ENCODE results near the gene TTI1.
A peak's percentile ranks its signal among the peaks of the same experiment; 100 is the strongest.
"Not testable (repeated sequence)": the region's sequence is repeated elsewhere in the genome, so short reads cannot be mapped to it uniquely, and the experiment has no call there.

The TTI1 gene

GRCh38 chr20:37963483-37963882 is 69.8 kb downstream of the TTI1 start:
- not testable (repeated sequence) for H3K4me3 ChIP-seq (ENCODE audit: low read length); H3K9ac ChIP-seq (ENCODE audit: low read length); H3K36me3 ChIP-seq (ENCODE audit: control insufficient read depth, insufficient read depth, low read length); H3K9me3 ChIP-seq (ENCODE audit: control insufficient read depth, low read length); H3K4me1 ChIP-seq (ENCODE audit: control insufficient read depth, insufficient read depth, low read length); H3K27me3 ChIP-seq (ENCODE audit: control insufficient read depth, insufficient read depth, low read length)

GRCh38 chr20:37961066-37961465 is 72.2 kb downstream of the TTI1 start:
- Histone ChIP-seq H3K36me3 (ENCODE audit: control insufficient read depth, insufficient read depth, low read length) (no peaks in the 10 kb centered on the region), H3K27me3 (ENCODE audit: control insufficient read depth, insufficient read depth, low read length) (no peaks in the 10 kb centered on the region), H3K4me1 (ENCODE audit: control insufficient read depth, insufficient read depth, low read length) (no peaks in the 10 kb centered on the region), H3K4me3 (ENCODE audit: low read length) (no peak overlapping the region), H3K9me3 (ENCODE audit: control insufficient read depth, low read length) (no peaks in the 10 kb centered on the region), H3K9ac (ENCODE audit: low read length) (no peak overlapping the region)

- H3K27me3 ChIP-seq (ENCODE audit: control insufficient read depth, insufficient read depth, low read length), result no peaks in the 10 kb centered on the region
- H3K9me3 ChIP-seq (ENCODE audit: control insufficient read depth, low read length), result no peaks in the 10 kb centered on the region
- H3K9ac ChIP-seq (ENCODE audit: low read length), result no peak overlapping the region
- H3K36me3 ChIP-seq (ENCODE audit: control insufficient read depth, insufficient read depth, low read length), result no peaks in the 10 kb centered on the region
- H3K4me3 ChIP-seq (ENCODE audit: low read length), result no peak overlapping the region
- no peaks in the 10 kb centered on the region for H3K4me1 ChIP-seq (ENCODE audit: control insufficient read depth, insufficient read depth, low read length)
Measured at GRCh38 chr20:37958856-37959520, 74.3 kb downstream of the TTI1 start.

- H3K4me1 ChIP-seq (ENCODE audit: control insufficient read depth, insufficient read depth, low read length), result no peaks in the 10 kb centered on the region
- no peak overlapping the region for H3K9ac ChIP-seq (ENCODE audit: low read length)
- H3K9me3 ChIP-seq (ENCODE audit: control insufficient read depth, low read length), result no peaks in the 10 kb centered on the region
- H3K27me3 ChIP-seq (ENCODE audit: control insufficient read depth, insufficient read depth, low read length), result no peaks in the 10 kb centered on the region
- H3K36me3 ChIP-seq (ENCODE audit: control insufficient read depth, insufficient read depth, low read length), result no peaks in the 10 kb centered on the region
- no peak overlapping the region for H3K4me3 ChIP-seq (ENCODE audit: low read length)
Measured at GRCh38 chr20:37956107-37956585, 77.1 kb downstream of the TTI1 start.

- Histone ChIP-seq H3K4me1 (ENCODE audit: control insufficient read depth, insufficient read depth, low read length) (no peaks in the 10 kb centered on the region), H3K4me3 (ENCODE audit: low read length) (no peak overlapping the region), H3K27me3 (ENCODE audit: control insufficient read depth, insufficient read depth, low read length) (no peaks in the 10 kb centered on the region), H3K36me3 (ENCODE audit: control insufficient read depth, insufficient read depth, low read length) (no peaks in the 10 kb centered on the region), H3K9ac (ENCODE audit: low read length) (no peak overlapping the region), H3K9me3 (ENCODE audit: control insufficient read depth, low read length) (no peaks in the 10 kb centered on the region)
Measured at GRCh38 chr20:37955511-37955910, 77.7 kb downstream of the TTI1 start.

GRCh38 chr20:37954626-37955025 is 78.6 kb downstream of the TTI1 start:
- Histone ChIP-seq H3K27me3 (ENCODE audit: control insufficient read depth, insufficient read depth, low read length) (no peaks in the 10 kb centered on the region), H3K4me1 (ENCODE audit: control insufficient read depth, insufficient read depth, low read length) (no peaks in the 10 kb centered on the region), H3K36me3 (ENCODE audit: control insufficient read depth, insufficient read depth, low read length) (no peaks in the 10 kb centered on the region), H3K4me3 (ENCODE audit: low read length) (no peak overlapping the region), H3K9ac (ENCODE audit: low read length) (no peak overlapping the region), H3K9me3 (ENCODE audit: control insufficient read depth, low read length) (no peaks in the 10 kb centered on the region)

GRCh38 chr20:37954190-37954589 is 79.1 kb downstream of the TTI1 start:
- H3K4me3 ChIP-seq (ENCODE audit: low read length), result no peak overlapping the region
- no peak overlapping the region for H3K9ac ChIP-seq (ENCODE audit: low read length)
- H3K4me1 ChIP-seq (ENCODE audit: control insufficient read depth, insufficient read depth, low read length), result no peaks in the 10 kb centered on the region
- H3K27me3 ChIP-seq (ENCODE audit: control insufficient read depth, insufficient read depth, low read length), result no peaks in the 10 kb centered on the region
- H3K9me3 ChIP-seq (ENCODE audit: control insufficient read depth, low read length), result no peaks in the 10 kb centered on the region
- H3K36me3 ChIP-seq (ENCODE audit: control insufficient read depth, insufficient read depth, low read length), result no peaks in the 10 kb centered on the region

GRCh38 chr20:37948956-37949355 is 84.3 kb downstream of the TTI1 start:
- Histone ChIP-seq H3K4me1 (ENCODE audit: control insufficient read depth, insufficient read depth, low read length) (peaks cover 9% of the 10 kb centered on the region), H3K4me3 (ENCODE audit: low read length) (no peak overlapping the region), H3K9ac (ENCODE audit: low read length) (no peak overlapping the region), H3K9me3 (ENCODE audit: control insufficient read depth, low read length) (no peaks in the 10 kb centered on the region), H3K36me3 (ENCODE audit: control insufficient read depth, insufficient read depth, low read length) (no peaks in the 10 kb centered on the region), H3K27me3 (ENCODE audit: control insufficient read depth, insufficient read depth, low read length) (no peaks in the 10 kb centered on the region)

- no peaks in the 10 kb centered on the region for H3K27me3 ChIP-seq (ENCODE audit: control insufficient read depth, insufficient read depth, low read length)
- H3K9me3 ChIP-seq (ENCODE audit: control insufficient read depth, low read length), result no peaks in the 10 kb centered on the region
- H3K9ac ChIP-seq (ENCODE audit: low read length), result no peak overlapping the region
- no peaks in the 10 kb centered on the region for H3K36me3 ChIP-seq (ENCODE audit: control insufficient read depth, insufficient read depth, low read length)
- H3K4me1 ChIP-seq (ENCODE audit: control insufficient read depth, insufficient read depth, low read length), result peaks cover 9% of the 10 kb centered on the region
- H3K4me3 ChIP-seq (ENCODE audit: low read length), result no peak overlapping the region
Measured at GRCh38 chr20:37947943-37948342, 85.3 kb downstream of the TTI1 start.

GRCh38 chr20:37946946-37947345 is 86.3 kb downstream of the TTI1 start:
- Histone ChIP-seq H3K9ac (ENCODE audit: low read length) (no peak overlapping the region), H3K27me3 (ENCODE audit: control insufficient read depth, insufficient read depth, low read length) (no peaks in the 10 kb centered on the region)

GRCh38 chr20:37945091-37945547 is 88.1 kb downstream of the TTI1 start:
- H3K27me3 ChIP-seq (ENCODE audit: control insufficient read depth, insufficient read depth, low read length), result no peaks in the 10 kb centered on the region
- H3K4me3 ChIP-seq (ENCODE audit: low read length), result no peak overlapping the region
- H3K4me1 ChIP-seq (ENCODE audit: control insufficient read depth, insufficient read depth, low read length), result peaks cover 9% of the 10 kb centered on the region
- no peak overlapping the region for H3K9ac ChIP-seq (ENCODE audit: low read length)
- no peaks in the 10 kb centered on the region for H3K36me3 ChIP-seq (ENCODE audit: control insufficient read depth, insufficient read depth, low read length)
- H3K9me3 ChIP-seq (ENCODE audit: control insufficient read depth, low read length), result no peaks in the 10 kb centered on the region

More at GRCh38 chr20:37946946-37947345, 86.3 kb downstream of the TTI1 start:
- H3K4me1 ChIP-seq (ENCODE audit: control insufficient read depth, insufficient read depth, low read length), result peaks cover 9% of the 10 kb centered on the region
- H3K9me3 ChIP-seq (ENCODE audit: control insufficient read depth, low read length), result no peaks in the 10 kb centered on the region
- H3K36me3 ChIP-seq (ENCODE audit: control insufficient read depth, insufficient read depth, low read length), result no peaks in the 10 kb centered on the region
- no peak overlapping the region for H3K4me3 ChIP-seq (ENCODE audit: low read length)

GRCh38 chr20:37944456-37944981 is 88.7 kb downstream of the TTI1 start:
- no peaks in the 10 kb centered on the region for H3K9me3 ChIP-seq (ENCODE audit: control insufficient read depth, low read length)
- H3K9ac ChIP-seq (ENCODE audit: low read length), result peak overlapping the region; percentile 8
- no peaks in the 10 kb centered on the region for H3K36me3 ChIP-seq (ENCODE audit: control insufficient read depth, insufficient read depth, low read length)
- H3K27me3 ChIP-seq (ENCODE audit: control insufficient read depth, insufficient read depth, low read length), result no peaks in the 10 kb centered on the region
- H3K4me3 ChIP-seq (ENCODE audit: low read length), result no peak overlapping the region
- peaks cover 9% of the 10 kb centered on the region for H3K4me1 ChIP-seq (ENCODE audit: control insufficient read depth, insufficient read depth, low read length)

All from mucosa of stomach (tissue), 1 donor.